Frontal cortex (tissue), 4 donors: ENCODE results near the gene ABCC5. TPM values are rescaled to one million over a fixed set of nuclear protein-coding genes. Genes with fewer than 3 reads are reported as not detected.

Experiments used
- DNase-seq, 2 donors: peaks; one replicate each; pipeline ENCODE4 v3.0.0; 2012; ENCODE audit warnings: low spot score in 2 of 2
- FAIRE-seq: peaks from 2 replicates; lab custom pipeline; 2012; peaks lifted over from hg19 to GRCh38; lab: Jason Lieb, UNC
- total RNA-seq: library from RNA; depleted of rRNA; stranded (reverse); fragments of >200 nt; gene quantifications from one replicate; pipeline ENCODE4 v1.2.3, GENCODE V29; 2014
- donor health status: control.
- donor health status: control.
- donor health status: control.

The ABCC5 gene
- total RNA-seq, 1 donor from 2014 or later: 37.9 TPM

DNA sequence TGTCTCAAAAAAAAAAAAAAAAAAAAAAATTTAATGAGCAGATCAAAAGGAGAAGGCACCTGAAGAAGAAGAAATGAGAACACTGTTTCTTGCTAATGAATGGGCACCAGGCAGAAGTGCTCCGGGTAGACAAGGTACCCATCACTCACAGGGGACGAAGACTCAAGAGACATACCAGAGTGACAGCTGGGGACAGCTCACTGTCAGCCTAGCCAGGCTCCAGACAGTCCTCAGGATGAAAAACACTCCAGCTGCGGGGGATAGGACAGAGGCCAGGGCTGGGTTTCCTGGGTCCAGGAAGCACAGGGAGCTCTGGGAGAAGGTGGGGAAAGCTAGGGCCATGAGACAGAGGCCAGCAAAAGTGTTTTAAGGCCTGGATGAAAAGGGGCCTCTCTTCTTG lies 84.5 kb downstream of the ABCC5 start:
- no peak for FAIRE-seq
- DNase-seq: no peak

- FAIRE-seq (no peak), DNase-seq (no peak)
Observed at GRCh38 chr3:183931881-183932280, 85.8 kb downstream of the ABCC5 start.

DNA sequence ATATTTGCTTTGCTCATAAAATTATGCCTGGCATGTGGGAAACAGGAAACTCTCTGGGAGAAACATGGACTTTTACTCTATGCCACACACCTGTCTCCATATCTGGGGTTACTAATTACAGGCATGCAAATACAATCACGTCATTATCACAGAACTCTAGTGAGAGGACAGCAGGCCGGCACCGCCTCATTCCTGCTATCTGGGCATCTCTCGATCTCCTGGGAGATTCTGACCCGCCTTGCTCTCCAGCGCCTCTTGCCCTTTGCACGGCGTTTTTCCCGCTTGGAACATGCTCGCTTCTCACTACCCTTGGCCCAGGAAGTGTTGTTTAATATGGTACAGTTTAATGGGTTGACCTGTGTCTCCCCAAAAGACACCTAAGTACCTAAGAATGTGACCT lies 87.6 kb downstream of the ABCC5 start:
- no peak for FAIRE-seq

GRCh38 chr3:183927059-183927458 lies 90.6 kb downstream of the ABCC5 start:
- FAIRE-seq: no peak
- no peak for DNase-seq

More for the DNA sequence above, 87.6 kb downstream of the ABCC5 start:
- DNase-seq: no peak

- DNase-seq: no peak
Observed at GRCh38 chr3:183924956-183925355, 92.7 kb downstream of the ABCC5 start.

DNA sequence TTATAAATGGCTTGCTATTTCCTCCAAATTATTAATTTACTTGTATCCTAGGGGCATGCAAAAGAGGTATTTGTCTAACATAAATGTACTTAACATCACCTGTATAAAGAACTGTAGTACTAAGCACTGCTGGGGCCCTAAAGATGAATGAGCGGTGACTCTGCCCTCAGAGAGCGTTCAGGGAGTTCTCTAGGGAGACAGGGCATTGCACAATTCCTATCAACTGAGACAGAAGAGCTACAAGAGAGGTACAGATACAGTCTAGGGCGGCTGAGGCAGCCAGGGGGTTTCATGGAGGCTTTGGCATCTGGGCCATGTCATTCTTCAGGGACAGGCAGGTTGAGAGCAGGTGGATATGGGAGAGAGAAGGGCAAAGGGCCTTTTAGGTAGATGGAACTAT lies 93.1 kb downstream of the ABCC5 start:
- DNase-seq (no peak), FAIRE-seq (no peak)

More at GRCh38 chr3:183924956-183925355, 92.7 kb downstream of the ABCC5 start:
- FAIRE-seq: no peak

- FAIRE-seq (no peak), DNase-seq (no peak)
Observed at GRCh38 chr3:183922421-183922820, 95.3 kb downstream of the ABCC5 start.

GRCh38 chr3:183921096-183921495 lies 96.6 kb downstream of the ABCC5 start:
- DNase-seq (no peak), FAIRE-seq (no peak)

- FAIRE-seq (no peak), DNase-seq (no peak)
Observed at GRCh38 chr3:183920416-183920815, 97.3 kb downstream of the ABCC5 start.

DNA sequence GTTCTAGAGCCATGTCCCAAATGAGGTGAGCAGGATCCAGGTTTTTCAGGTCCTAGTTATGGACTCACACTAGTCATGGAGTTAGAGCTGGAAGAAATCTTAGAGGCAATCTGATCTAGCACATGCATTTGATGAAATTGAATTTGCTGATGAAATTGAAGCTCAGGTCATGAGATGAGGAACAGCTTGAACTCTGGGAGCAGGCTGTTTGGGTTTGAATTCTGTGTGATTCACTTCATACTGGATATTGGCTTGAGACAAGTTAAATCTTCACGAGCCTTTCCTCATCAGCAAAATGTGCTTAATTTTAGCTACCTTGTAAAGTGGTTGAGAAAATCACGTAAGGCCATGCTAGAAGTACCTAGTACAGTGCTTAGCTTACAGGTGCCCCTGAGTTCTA lies 99.5 kb downstream of the ABCC5 start:
- FAIRE-seq: no peak
- no peak for DNase-seq

DNA sequence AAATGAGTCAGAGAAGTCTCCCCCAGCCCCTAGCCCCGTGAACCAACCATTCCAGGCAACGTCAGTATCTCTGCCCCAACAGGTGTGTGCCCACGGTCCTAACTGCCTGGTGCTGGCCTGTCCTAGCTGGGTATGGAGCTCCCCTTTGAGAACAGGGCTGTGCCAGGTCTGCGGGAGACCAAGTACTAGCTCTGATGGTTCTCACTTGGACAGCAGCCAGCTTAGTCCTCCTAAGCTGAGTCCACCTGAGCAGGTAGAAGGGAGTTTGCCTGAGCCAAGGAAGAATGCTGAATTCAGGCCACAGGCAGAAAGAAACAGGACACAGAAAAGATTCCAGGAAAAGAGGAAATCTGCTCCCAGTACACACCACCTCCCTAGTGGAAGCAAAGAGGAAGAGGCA lies 99.9 kb downstream of the ABCC5 start:
- DNase-seq: no peak
- FAIRE-seq: no peak

DNA sequence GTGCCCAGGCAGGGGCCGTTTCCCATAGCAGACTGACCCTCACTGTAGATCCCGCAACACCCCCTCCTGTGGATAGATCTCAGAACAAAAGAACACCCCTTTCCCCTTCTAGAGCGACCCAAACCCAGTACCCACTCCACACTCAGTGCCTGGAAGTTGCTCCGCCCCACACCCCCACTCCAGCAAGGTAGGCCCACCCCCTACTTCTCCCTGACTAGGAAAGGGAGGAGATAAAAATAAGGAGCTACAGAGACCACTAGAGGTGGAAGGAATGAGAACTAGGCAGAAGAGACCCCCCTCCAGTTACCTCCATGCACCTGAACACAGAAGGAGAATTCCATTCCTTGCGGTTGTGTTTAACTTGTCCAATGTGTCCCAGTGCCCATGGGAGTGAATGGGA lies 102.8 kb downstream of the ABCC5 start:
- FAIRE-seq: no peak

DNA sequence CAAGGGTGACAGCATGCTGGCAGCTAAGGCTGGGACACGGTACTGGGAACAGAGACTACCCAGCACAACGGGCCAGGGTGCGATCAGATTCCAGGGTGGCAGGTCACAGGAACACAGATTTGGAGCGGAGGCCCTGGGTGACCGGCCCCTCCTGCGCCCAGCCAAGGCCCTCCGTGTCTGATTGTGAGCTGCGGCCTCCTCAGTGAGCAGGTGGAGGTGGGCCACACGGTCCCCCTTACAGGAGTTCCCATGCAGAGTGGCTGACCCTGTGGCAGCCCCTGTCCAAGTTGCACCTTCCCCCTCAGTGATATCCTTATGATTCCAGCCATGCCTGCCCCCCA lies 104.1 kb downstream of the ABCC5 start:
- FAIRE-seq (no peak), DNase-seq (no peak)

More for the DNA sequence above, 102.8 kb downstream of the ABCC5 start:
- DNase-seq: no peak

DNA sequence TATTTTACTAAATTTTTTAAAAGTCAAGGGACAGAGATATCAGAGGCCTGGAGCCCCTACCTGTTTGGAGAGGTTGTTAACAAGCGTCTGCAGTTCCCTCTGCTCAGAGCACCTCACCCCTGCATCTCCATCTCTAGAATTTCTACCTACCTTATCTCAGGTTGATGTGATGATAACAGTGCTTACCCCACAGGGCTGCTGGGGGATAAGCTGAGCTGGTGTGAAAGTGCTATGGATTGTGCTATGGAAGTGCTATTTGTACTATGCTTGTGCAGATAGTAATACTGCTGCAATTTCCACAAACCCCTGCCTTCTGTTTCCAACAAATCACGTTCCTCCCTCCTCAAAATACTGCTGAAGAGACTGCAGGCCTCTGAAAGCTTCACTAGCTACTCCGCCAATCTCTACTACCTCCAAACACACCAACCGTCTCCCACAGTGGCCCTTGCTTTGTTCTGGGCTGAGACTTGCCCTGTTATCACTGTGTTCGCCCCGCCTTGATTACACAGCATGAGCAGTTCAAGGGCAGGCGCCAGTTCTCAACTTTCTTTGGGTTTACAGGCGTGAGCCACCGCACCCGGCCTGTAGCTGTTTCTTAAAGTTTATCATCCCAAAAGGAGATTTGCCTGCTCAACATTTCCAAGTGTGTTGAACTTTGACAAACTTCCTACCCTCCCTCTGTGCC lies 104.6 kb downstream of the ABCC5 start:
- DNase-seq: no peak
- FAIRE-seq: no peak

DNA sequence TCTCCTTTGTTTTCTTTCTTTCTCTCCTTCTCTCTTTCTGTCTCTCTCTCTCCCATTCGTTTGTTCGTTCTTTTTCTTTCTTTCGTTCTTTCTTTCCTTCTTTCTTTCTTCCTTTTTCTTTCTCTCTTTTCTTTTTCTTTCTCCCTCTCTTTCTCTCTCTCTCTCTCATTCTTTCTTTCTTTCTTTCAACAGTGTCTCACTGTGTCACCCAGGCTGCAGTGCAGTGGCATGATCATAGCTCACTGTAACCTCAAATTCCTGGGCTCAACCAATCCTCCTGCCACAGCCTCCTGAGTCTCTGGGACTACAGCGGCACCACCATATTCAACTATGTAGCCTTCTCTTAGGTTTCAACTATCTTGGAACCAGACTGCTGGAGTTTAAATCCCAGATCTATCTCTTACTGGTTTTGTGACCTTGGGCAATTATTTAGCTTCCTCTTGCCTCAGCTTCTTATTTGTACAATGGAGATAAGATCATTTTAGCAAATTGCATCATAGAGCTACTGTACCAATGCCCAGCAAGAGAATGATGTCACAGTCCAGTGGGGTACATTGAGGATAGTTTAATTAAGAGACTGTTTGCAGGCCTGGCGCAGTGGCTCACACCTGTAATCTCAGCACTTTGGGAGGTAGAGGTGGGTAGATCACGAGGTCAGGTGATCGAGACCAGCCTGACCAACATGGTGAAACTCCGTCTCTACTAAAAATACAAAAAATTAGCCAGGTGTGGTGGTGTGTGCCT lies 105.7 kb downstream of the ABCC5 start:
- FAIRE-seq (no peak), DNase-seq (no peak)

DNA sequence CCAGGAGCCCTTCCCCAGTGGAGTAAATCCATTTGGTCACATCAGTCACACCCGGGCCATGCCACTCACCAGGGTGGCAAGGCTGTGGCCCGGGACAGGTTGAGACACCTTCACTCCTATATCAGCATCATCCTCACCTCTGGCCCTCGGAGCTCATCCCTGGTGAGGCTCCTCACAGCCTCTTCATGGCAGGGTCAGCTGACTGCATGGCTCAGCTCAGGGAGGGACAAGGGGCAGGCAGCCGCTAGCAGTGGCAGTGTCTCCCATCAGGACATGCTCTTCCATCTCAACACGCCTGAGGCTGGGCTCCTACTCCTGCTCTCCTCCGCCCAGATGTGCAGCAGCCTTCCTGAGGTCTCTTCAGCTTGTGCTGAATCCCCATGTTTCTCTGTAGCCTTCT lies 106.6 kb downstream of the ABCC5 start:
- FAIRE-seq: no peak
- DNase-seq: no peak

GRCh38 chr3:183909030-183909600 lies 108.6 kb downstream of the ABCC5 start:
- FAIRE-seq (no peak), DNase-seq (no peak)

GRCh38 chr3:183907911-183908331 lies 109.8 kb downstream of the ABCC5 start:
- DNase-seq (peak in 1 of 2 donors; percentile 29), FAIRE-seq (no peak)

DNA sequence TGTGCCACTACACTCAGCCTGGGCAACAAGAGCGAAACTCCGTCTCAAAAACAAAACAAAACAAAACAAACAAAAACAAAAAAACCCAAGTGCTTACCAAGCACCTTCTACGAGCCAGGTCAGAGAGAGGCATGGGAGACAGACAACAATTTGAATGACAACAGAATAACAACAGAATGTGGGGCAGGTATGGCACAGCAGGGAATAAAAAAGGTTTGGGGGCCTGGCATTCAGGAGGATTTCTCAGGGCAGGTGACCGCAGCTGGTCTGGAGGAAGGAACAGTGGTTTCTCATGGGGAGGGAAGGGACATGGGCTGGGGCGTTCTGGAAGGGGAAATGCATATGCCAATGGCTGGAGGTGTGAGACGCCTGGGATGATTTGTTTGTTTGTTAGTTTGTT lies 110.5 kb downstream of the ABCC5 start:
- DNase-seq (no peak), FAIRE-seq (no peak)

DNA sequence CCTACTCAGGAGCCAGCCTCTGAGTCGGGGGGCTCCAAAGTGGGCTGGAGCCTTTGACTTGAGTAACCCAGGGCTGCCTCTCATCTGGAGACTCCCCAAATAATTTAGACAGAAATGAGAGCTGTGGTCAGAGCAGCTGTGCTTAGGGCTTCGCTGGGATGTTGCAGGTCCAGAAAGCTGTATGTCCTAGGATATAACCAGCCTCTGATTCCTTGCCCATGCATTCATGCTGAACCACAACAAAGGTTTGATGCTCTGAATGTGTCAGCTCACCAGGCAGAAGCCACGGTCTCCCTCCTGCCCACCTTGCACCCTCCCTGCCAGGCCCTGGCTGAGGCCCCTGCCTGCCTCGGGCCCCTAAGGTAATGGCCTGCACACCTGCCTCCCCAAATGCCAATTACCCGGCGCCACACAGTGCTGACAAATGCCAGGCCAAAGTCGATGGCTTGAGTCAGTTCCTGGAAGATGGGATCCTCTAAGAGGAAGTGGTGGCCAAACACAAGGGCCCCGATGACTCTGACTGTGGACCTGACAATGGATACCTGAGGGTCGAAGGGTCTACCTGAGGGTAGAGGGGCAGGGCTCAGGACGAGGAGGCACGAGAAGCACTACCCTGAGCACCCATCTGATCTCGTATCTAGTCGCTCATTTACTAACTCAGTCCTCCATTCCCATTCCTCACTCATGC lies 111.3 kb downstream of the ABCC5 start:
- no peak for DNase-seq

More for the DNA sequence above, 111.3 kb downstream of the ABCC5 start:
- FAIRE-seq: no peak
